ENCODE measurements around the gene PCLAF.

The PCLAF gene

DNA sequence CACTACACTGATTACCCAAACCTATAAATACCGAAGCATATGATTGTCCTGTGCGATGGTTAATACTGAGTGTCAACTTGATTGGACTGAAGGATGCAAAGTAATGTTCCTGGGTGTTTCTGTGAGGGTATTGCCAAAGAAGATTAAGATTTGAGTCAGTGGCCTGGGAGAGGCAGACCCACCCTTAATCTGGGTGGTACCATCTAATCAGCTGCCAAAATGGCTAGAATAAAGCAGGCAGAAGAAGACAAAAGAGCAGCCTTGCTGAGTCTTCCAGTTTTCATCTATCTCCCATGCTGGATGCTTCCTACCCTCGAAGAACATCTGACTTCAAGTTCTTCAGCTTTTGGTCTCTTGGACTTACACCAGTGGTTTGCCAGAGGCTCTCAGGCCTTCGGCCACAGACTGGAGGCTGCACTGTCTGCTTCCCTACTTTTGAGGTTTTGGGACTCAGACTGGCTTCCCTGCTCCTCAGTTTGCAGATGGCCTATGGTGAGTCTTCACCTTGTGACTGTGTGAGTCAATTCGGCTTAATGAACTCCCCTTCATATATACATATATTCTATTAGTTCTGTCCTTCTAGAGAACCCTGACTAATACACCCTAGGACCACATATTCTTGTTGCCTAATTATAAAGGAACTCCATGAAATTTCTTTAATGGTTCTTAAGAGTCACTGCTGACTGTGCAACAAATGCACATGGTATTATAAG, 56.9 kb downstream of the PCLAF start:
- TF ChIP-seq, protein P1, sequence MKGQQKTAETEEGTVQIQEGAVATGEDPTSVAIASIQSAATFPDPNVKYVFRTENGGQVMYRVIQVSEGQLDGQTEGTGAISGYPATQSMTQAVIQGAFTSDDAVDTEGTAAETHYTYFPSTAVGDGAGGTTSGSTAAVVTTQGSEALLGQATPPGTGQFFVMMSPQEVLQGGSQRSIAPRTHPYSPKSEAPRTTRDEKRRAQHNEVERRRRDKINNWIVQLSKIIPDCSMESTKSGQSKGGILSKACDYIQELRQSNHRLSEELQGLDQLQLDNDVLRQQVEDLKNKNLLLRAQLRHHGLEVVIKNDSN (IDR thresholded peaks at IDR 0.05) = no peak
- TF ChIP-seq TEAD4 (IDR thresholded peaks at IDR 0.05) (no peak), REST (IDR thresholded peaks at IDR 0.05; ENCODE audit: low read depth) (no peak), EGR1 (IDR thresholded peaks at IDR 0.05) (no peak), TCF12 (IDR thresholded peaks at IDR 0.05; ENCODE audit: low read depth) (no peak), YY1 (IDR thresholded peaks at IDR 0.05; ENCODE audit: low read depth) (no peak), CREB1 (IDR thresholded peaks at IDR 0.05; ENCODE audit: low read depth) (no peak), ZBTB7A (IDR thresholded peaks at IDR 0.05; ENCODE audit: low read depth) (no peak), CEBPB (IDR thresholded peaks at IDR 0.05) (no peak), RAD21 (IDR thresholded peaks at IDR 0.05; ENCODE audit: low read depth) (no peak), NFIC (IDR thresholded peaks at IDR 0.05) (no peak), TAF1 (IDR thresholded peaks at IDR 0.05; ENCODE audit: low read depth) (no peak), FOXM1 (IDR thresholded peaks at IDR 0.05; ENCODE audit: borderline replicate concordance, low read depth) (no peak), EP300 (IDR thresholded peaks at IDR 0.05; ENCODE audit: borderline replicate concordance) (no peak)
- TF ChIP-seq, protein P2, sequence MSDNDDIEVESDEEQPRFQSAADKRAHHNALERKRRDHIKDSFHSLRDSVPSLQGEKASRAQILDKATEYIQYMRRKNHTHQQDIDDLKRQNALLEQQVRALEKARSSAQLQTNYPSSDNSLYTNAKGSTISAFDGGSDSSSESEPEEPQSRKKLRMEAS (IDR thresholded peaks at IDR 0.05) = no peak

DNA sequence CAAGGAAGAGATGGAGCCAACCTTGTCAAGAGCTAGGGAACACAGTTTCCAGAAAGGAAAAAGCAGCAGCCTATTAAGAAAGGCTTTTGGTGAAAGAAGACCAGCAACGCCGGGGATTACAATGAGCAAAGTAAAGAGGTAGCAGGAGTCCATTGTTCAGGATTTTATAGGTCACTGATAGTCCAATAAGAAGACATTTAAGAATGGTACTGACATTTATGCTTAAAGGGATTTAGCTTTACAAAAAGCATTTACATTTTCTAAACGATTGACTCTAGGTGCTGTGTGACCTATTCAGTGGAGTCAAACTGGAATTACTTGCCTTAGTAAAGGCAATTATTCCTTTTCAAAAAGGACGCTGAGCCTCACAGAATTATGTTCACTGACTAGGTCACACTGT, 66.0 kb downstream of the PCLAF start:
- no peak for TF ChIP-seq TAF1 (IDR thresholded peaks at IDR 0.05; ENCODE audit: low read depth)
- TF ChIP-seq CEBPB (IDR thresholded peaks at IDR 0.05) = no peak
- TF ChIP-seq, protein P2 (IDR thresholded peaks at IDR 0.05) = no peak
- no peak for TF ChIP-seq TEAD4 (IDR thresholded peaks at IDR 0.05)
- TF ChIP-seq EP300 (IDR thresholded peaks at IDR 0.05; ENCODE audit: borderline replicate concordance) = no peak
- TF ChIP-seq, protein P1 (IDR thresholded peaks at IDR 0.05) = no peak
- TF ChIP-seq EGR1 (IDR thresholded peaks at IDR 0.05) = no peak
- no peak for TF ChIP-seq FOXM1 (IDR thresholded peaks at IDR 0.05; ENCODE audit: borderline replicate concordance, low read depth)
- no peak for TF ChIP-seq TCF12 (IDR thresholded peaks at IDR 0.05; ENCODE audit: low read depth)
- TF ChIP-seq NFIC (IDR thresholded peaks at IDR 0.05) = no peak
- no peak for TF ChIP-seq YY1 (IDR thresholded peaks at IDR 0.05; ENCODE audit: low read depth)
- TF ChIP-seq ZBTB7A (IDR thresholded peaks at IDR 0.05; ENCODE audit: low read depth) = no peak
- no peak for TF ChIP-seq REST (IDR thresholded peaks at IDR 0.05; ENCODE audit: low read depth)
- TF ChIP-seq RAD21 (IDR thresholded peaks at IDR 0.05; ENCODE audit: low read depth) = no peak
- no peak for TF ChIP-seq CREB1 (IDR thresholded peaks at IDR 0.05; ENCODE audit: low read depth)

GRCh38 chr15:64314456-64314855, 66.8 kb downstream of the PCLAF start:
- TF ChIP-seq ZBTB7A (IDR thresholded peaks at IDR 0.05; ENCODE audit: low read depth) (no peak), RAD21 (IDR thresholded peaks at IDR 0.05; ENCODE audit: low read depth) (no peak), TEAD4 (IDR thresholded peaks at IDR 0.05) (no peak), TAF1 (IDR thresholded peaks at IDR 0.05; ENCODE audit: low read depth) (no peak), CREB1 (IDR thresholded peaks at IDR 0.05; ENCODE audit: low read depth) (no peak), YY1 (IDR thresholded peaks at IDR 0.05; ENCODE audit: low read depth) (no peak), TCF12 (IDR thresholded peaks at IDR 0.05; ENCODE audit: low read depth) (no peak), CEBPB (IDR thresholded peaks at IDR 0.05) (no peak), EGR1 (IDR thresholded peaks at IDR 0.05) (no peak), EP300 (IDR thresholded peaks at IDR 0.05; ENCODE audit: borderline replicate concordance) (no peak), NFIC (IDR thresholded peaks at IDR 0.05) (no peak), FOXM1 (IDR thresholded peaks at IDR 0.05; ENCODE audit: borderline replicate concordance, low read depth) (no peak), REST (IDR thresholded peaks at IDR 0.05; ENCODE audit: low read depth) (no peak)
- TF ChIP-seq, protein P2 (IDR thresholded peaks at IDR 0.05) = no peak
- TF ChIP-seq, protein P1 (IDR thresholded peaks at IDR 0.05) = no peak

Data from Ishikawa (cell line).